ENCODE data around the gene TCTN1. TPM values are rescaled to one million over a fixed set of nuclear protein-coding genes. Genes with fewer than 3 reads are reported as not detected.
A peak's percentile ranks its signal among the peaks of the same experiment; 100 is the strongest.

TCTN1 gene
- total RNA-seq, 1 experiment from 2014 or later, result 11.1 TPM

- no peak overlapping the region for H4K8ac ChIP-seq (replicated peaks; ENCODE audit: insufficient read length, low read depth, low read length)
- TF ChIP-seq, protein P1, sequence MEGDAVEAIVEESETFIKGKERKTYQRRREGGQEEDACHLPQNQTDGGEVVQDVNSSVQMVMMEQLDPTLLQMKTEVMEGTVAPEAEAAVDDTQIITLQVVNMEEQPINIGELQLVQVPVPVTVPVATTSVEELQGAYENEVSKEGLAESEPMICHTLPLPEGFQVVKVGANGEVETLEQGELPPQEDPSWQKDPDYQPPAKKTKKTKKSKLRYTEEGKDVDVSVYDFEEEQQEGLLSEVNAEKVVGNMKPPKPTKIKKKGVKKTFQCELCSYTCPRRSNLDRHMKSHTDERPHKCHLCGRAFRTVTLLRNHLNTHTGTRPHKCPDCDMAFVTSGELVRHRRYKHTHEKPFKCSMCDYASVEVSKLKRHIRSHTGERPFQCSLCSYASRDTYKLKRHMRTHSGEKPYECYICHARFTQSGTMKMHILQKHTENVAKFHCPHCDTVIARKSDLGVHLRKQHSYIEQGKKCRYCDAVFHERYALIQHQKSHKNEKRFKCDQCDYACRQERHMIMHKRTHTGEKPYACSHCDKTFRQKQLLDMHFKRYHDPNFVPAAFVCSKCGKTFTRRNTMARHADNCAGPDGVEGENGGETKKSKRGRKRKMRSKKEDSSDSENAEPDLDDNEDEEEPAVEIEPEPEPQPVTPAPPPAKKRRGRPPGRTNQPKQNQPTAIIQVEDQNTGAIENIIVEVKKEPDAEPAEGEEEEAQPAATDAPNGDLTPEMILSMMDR (conservative IDR thresholded peaks at IDR 0.05), result no peak
- no peaks in the 10 kb centered on the region for H3K4me1 ChIP-seq (ENCODE audit: insufficient read depth, low read length)
- 0 out of 7 replicates have a peak overlapping the region, but pooled peaks of 1 of the 3 experiments have one; percentile 33 for H3K27ac Mint-ChIP-seq
- H3K9ac ChIP-seq (ENCODE audit: extremely low read depth, insufficient read length, low read length), result no peak overlapping the region
- H3K27me3 Mint-ChIP-seq (ENCODE audit: low read depth), result no peaks in the 10 kb centered on the region; the same call in 1 of the 2 replicates
- no peak overlapping the region for H3K4me2 ChIP-seq (ENCODE audit: insufficient read depth, insufficient read length, low read length)
- no peak overlapping the region for H3K4me3 Mint-ChIP-seq
- no peaks in the 10 kb centered on the region for H3K9me3 ChIP-seq (ENCODE audit: control insufficient read depth, low read depth, low read length)
- H3K36me3 Mint-ChIP-seq (ENCODE audit: insufficient read depth in 1 of 3, low read depth in 3 of 3), result no peaks in the 10 kb centered on the region
- no peak overlapping the region for H2BK15ac ChIP-seq (ENCODE audit: low read depth, low read length)
- no peaks in the 10 kb centered on the region for H3K23me2 ChIP-seq (ENCODE audit: insufficient read length, low read depth, low read length, poor library complexity, severe bottlenecking)
- no peak overlapping the region for H3K56ac ChIP-seq (ENCODE audit: insufficient read length, low read depth, low read length)
- no peak overlapping the region for H3K4ac ChIP-seq (ENCODE audit: low read depth, low read length)
- H3K27ac ChIP-seq (ENCODE audit: insufficient read length, low read depth, low read length), result no peak overlapping the region
- peaks cover 10 to 14% of the 10 kb centered on the region in 2 experiments for H3K4me1 Mint-ChIP-seq
- H3K79me1 ChIP-seq (ENCODE audit: insufficient read depth, low read depth, low read length, poor library complexity, severe bottlenecking), result no peaks in the 10 kb centered on the region
- H2AFZ ChIP-seq (ENCODE audit: low read length), result no peak overlapping the region
- no peak overlapping the region for H3T11ph ChIP-seq (ENCODE audit: low read length)
- no peak overlapping the region for H2BK12ac ChIP-seq (ENCODE audit: insufficient read length, low read depth, low read length)
- H3K79me2 ChIP-seq (ENCODE audit: insufficient read depth, low read length), result no peaks in the 10 kb centered on the region
- no peak overlapping the region for H3K18ac ChIP-seq (ENCODE audit: insufficient read length, low read depth, low read length)
- no peak overlapping the region for H2BK120ac ChIP-seq (ENCODE audit: low read depth, low read length, poor library complexity, severe bottlenecking)
- WGBS (ENCODE audit: extremely low coverage, insufficient read length, low lambda C conversion rate), result no CpG with 5 or more reads among the region's 3 CpGs
- H2AK5ac ChIP-seq (ENCODE audit: insufficient read length, low read length), result no peak overlapping the region
- no peak overlapping the region for H2BK5ac ChIP-seq (ENCODE audit: insufficient read length, low read length)
- H2BK20ac ChIP-seq (ENCODE audit: low read depth, low read length, poor library complexity, severe bottlenecking), result no peak overlapping the region
- H4K91ac ChIP-seq (ENCODE audit: insufficient read length, low read depth, low read length), result no peak overlapping the region
- no peak overlapping the region for H3K14ac ChIP-seq (ENCODE audit: insufficient read depth, low read length)
- no peaks in the 10 kb centered on the region for H3K9me3 Mint-ChIP-seq
- no peak overlapping the region for H3K23ac ChIP-seq (ENCODE audit: insufficient read length, low read depth, low read length)
- DNase-seq, result no peak
- no peaks in the 10 kb centered on the region for H3K27me3 ChIP-seq (ENCODE audit: insufficient read depth, low read length)
- no peak overlapping the region for H4K5ac ChIP-seq (ENCODE audit: insufficient read length, low read depth, low read length)
- no peaks in the 10 kb centered on the region for H4K20me1 ChIP-seq (ENCODE audit: control insufficient read depth, insufficient read depth, insufficient read length)
These were observed 23.1 kb upstream of the TCTN1 start for GRCh38 chr12:110590806-110591326.

Measured in H9 (cell line).